DMS 273 (cell line): ENCODE results near the gene OR10H1.
"Not testable (repeated sequence)": the region's sequence is repeated elsewhere in the genome, so short reads cannot be mapped to it uniquely, and the experiment has no call there.

Source experiments
- DNase-seq: peaks from one replicate; lab custom pipeline; 2025; ENCODE audit not compliant: unreplicated experiment; lab: John Stamatoyannopoulos, UW

Gene OR10H1

GRCh38 chr19:15815306-15815705 lies at the start of gene OR10H1:
TSS of gene OR10H1 (minus strand) at chr19:15815664. CDS start at chr19:15808037, 7,627 bp downstream.
- no peak for DNase-seq

- DNase-seq, result no peak
Observed at GRCh38 chr19:15864824-15865223, 49.4 kb upstream of the OR10H1 start.

- no peak for DNase-seq
Observed at GRCh38 chr19:15863272-15863671, 47.8 kb upstream of the OR10H1 start.

GRCh38 chr19:15862444-15862843 lies 47.0 kb upstream of the OR10H1 start:
- DNase-seq, result no peak

GRCh38 chr19:15860522-15860921 lies 45.1 kb upstream of the OR10H1 start:
- no peak for DNase-seq

GRCh38 chr19:15859187-15859586 lies 43.7 kb upstream of the OR10H1 start:
- no peak for DNase-seq

- DNase-seq, result no peak
Observed at GRCh38 chr19:15850385-15850784, 34.9 kb upstream of the OR10H1 start.

GRCh38 chr19:15846923-15847322 lies 31.5 kb upstream of the OR10H1 start:
- no peak for DNase-seq

- DNase-seq, result not testable (repeated sequence)
Observed at GRCh38 chr19:15843894-15844222, 28.4 kb upstream of the OR10H1 start.

GRCh38 chr19:15843203-15843893 lies 27.9 kb upstream of the OR10H1 start:
- DNase-seq, result no peak

- no peak for DNase-seq
Observed at GRCh38 chr19:15841875-15842569, 26.6 kb upstream of the OR10H1 start.

- DNase-seq, result no peak
Observed at GRCh38 chr19:15840833-15841232, 25.4 kb upstream of the OR10H1 start.

GRCh38 chr19:15839888-15840287 lies 24.4 kb upstream of the OR10H1 start:
- not testable (repeated sequence) for DNase-seq

GRCh38 chr19:15838351-15838750 lies 22.9 kb upstream of the OR10H1 start:
- no peak for DNase-seq

- no peak for DNase-seq
Observed at GRCh38 chr19:15837221-15837731, 21.8 kb upstream of the OR10H1 start.

GRCh38 chr19:15836330-15837220 lies 21.1 kb upstream of the OR10H1 start:
- peak; percentile 89 for DNase-seq

GRCh38 chr19:15835565-15836329 lies 20.3 kb upstream of the OR10H1 start:
- not testable (repeated sequence) for DNase-seq

GRCh38 chr19:15834232-15834631 lies 18.8 kb upstream of the OR10H1 start:
- DNase-seq, result not testable (repeated sequence)

GRCh38 chr19:15831626-15832025 lies 16.2 kb upstream of the OR10H1 start:
- DNase-seq, result no peak

- no peak for DNase-seq
Observed at GRCh38 chr19:15829786-15830185, 14.3 kb upstream of the OR10H1 start.

GRCh38 chr19:15829306-15829698 lies 13.8 kb upstream of the OR10H1 start:
- DNase-seq, result no peak
